Tongue (tissue), 2 donors: Measurements from ENCODE around the gene IER3IP1. TPM values are rescaled to one million over a fixed set of nuclear protein-coding genes. Genes with fewer than 3 reads are reported as not detected.

Source experiments
- small RNA-seq: library from RNA; depleted of rRNA; stranded (forward); fragments of <200 nt; gene quantifications from one replicate; pipeline ENCODE3, GENCODE V24; 2014; ENCODE audit warnings: low replicate concordance
- total RNA-seq: library from RNA; depleted of rRNA; stranded (reverse); fragments of >200 nt; gene quantifications from one replicate; pipeline ENCODE4 v1.2.3, GENCODE V29; 2014

The IER3IP1 gene
- total RNA-seq, 1 donor from 2014 or later: 16.9 TPM

Small RNA genes within 50 kb of the gene (small RNA-seq; reads per million reads assigned to genes)
- not detected for gene AC012254.4

Other genes with a start within 250 kb of the IER3IP1 start
- not detected for gene ELOA2, start 140.7 kb downstream of the IER3IP1 start, total RNA-seq
- 24.1 TPM for gene HDHD2, start 25.9 kb downstream of the IER3IP1 start, total RNA-seq
- gene SKOR2, start 75.3 kb upstream of the IER3IP1 start, total RNA-seq: not detected